ENCODE measurements around the gene FGF16. TPM values are rescaled to one million over a fixed set of nuclear protein-coding genes. Genes with fewer than 3 reads are reported as not detected.

The FGF16 gene
- total RNA-seq, 1 donor from 2014 or later: not detected

DNA sequence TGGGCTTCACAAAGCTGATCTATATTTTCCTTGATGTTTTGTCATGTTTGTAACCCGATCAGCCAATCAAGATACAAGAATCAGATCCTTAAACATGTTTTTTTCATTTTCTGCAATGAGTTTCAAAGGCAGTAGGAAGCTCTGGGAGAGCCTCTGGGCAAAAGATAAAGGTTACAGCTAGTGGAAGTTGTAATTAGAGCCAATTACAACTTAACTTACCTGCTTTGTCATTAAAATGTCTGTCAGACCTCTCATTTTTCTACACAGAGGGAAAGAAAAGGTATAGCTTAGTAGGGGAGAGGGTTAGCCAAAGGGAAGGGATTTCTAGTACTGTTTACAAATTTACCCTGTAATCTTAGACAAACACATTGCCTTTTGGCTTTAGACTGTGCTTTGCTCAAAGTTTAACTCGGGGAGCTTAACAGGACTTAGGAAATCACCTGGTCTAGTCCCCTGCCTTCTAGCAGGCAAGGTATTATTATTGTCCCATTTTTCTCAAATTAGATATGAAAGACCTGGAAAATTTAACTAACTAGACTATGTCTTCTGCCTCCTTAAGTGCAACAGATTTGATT is 55.8 kb downstream of the FGF16 start:
- Histone ChIP-seq H3K36me3 (peaks cover 0 to 4% of the 10 kb centered on the region in 2 donors), H3K27ac (no peak overlapping the region), H3K4me1 (no peaks in the 10 kb centered on the region), H3K27me3 (no peaks in the 10 kb centered on the region), H3K9me3 (no peaks in the 10 kb centered on the region), H3K4me3 (no peak overlapping the region)
- intact Hi-C loops (cut with DNase I): no loop called here
- TF ChIP-seq POLR2AphosphoS5 (IDR thresholded peaks at IDR 0.05; ENCODE audit: insufficient read depth in 1 of 2, low read depth in 1 of 2) (no peak), POLR2A (IDR thresholded peaks at IDR 0.05) (no peak)
- TF ChIP-seq, protein P1, sequence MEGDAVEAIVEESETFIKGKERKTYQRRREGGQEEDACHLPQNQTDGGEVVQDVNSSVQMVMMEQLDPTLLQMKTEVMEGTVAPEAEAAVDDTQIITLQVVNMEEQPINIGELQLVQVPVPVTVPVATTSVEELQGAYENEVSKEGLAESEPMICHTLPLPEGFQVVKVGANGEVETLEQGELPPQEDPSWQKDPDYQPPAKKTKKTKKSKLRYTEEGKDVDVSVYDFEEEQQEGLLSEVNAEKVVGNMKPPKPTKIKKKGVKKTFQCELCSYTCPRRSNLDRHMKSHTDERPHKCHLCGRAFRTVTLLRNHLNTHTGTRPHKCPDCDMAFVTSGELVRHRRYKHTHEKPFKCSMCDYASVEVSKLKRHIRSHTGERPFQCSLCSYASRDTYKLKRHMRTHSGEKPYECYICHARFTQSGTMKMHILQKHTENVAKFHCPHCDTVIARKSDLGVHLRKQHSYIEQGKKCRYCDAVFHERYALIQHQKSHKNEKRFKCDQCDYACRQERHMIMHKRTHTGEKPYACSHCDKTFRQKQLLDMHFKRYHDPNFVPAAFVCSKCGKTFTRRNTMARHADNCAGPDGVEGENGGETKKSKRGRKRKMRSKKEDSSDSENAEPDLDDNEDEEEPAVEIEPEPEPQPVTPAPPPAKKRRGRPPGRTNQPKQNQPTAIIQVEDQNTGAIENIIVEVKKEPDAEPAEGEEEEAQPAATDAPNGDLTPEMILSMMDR (IDR thresholded peaks at IDR 0.05): no peak
- no peak for DNase-seq (ENCODE audit: extremely low spot score in 2 of 2)

DNA sequence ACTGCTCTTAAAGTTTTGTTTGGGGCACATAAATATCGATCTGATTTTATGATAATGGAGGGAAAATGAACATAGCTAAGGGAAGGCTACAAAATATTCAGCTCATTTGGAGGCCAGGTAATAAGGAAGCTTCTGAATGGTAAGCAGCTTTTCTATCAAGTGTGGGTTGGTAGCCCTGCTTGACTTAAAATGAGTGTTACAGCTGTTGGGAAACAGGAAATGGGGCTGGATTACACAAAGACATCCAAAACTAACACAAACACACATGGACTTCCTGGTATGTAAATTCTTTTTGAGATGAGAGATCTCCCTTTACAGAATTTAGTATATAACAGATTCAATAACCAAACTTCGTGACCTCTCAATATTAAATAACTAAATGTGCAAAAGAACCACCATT is 58.0 kb downstream of the FGF16 start:
- intact Hi-C loops (cut with DNase I): no loop called here
- no peak for DNase-seq (ENCODE audit: extremely low spot score in 2 of 2)
- no peaks in the 10 kb centered on the region for H3K4me1 ChIP-seq
- no peaks in the 10 kb centered on the region for H3K27me3 ChIP-seq
- no peak overlapping the region for H3K4me3 ChIP-seq
- H3K36me3 ChIP-seq: peaks cover 0 to 11% of the 10 kb centered on the region in 2 donors
- TF ChIP-seq POLR2A (IDR thresholded peaks at IDR 0.05): no peak
- TF ChIP-seq, protein P1 (IDR thresholded peaks at IDR 0.05): no peak
- no peak for TF ChIP-seq POLR2AphosphoS5 (IDR thresholded peaks at IDR 0.05; ENCODE audit: insufficient read depth in 1 of 2, low read depth in 1 of 2)
- no peaks in the 10 kb centered on the region for H3K9me3 ChIP-seq
- H3K27ac ChIP-seq: no peak overlapping the region

Measured in vagina (tissue), 2 donors.